H9 (cell line): ENCODE measurements around the gene LAMP1. TPM values are rescaled to one million over a fixed set of nuclear protein-coding genes. Genes with fewer than 3 reads are reported as not detected.

ENCODE experiments used
- DNase-seq: peaks from one replicate; pipeline ENCODE4 v3.0.0-alpha.2; 2017
- H2AFZ ChIP-seq: one replicate; pipeline ENCODE4 v1.6.1; 2013; ENCODE audit warnings: mild to moderate bottlenecking, low read length, control low read depth, moderate library complexity
- H2AK5ac ChIP-seq: 2 replicates; pipeline ENCODE4 v1.6.1; 2013; ENCODE audit warnings: low read length, control low read depth, mixed read lengths; ENCODE audit not compliant: insufficient read length
- H2BK120ac ChIP-seq: one replicate; pipeline ENCODE4 v1.6.1; 2013; ENCODE audit warnings: low read depth, mild to moderate bottlenecking, low read length, control low read depth, inconsistent platforms; ENCODE audit not compliant: poor library complexity, severe bottlenecking
- H2BK12ac ChIP-seq: 2 replicates; pipeline ENCODE4 v1.6.1; 2013; ENCODE audit warnings: low read length, control low read depth, mixed read lengths, low read depth; ENCODE audit not compliant: insufficient read length
- H2BK15ac ChIP-seq: 2 replicates; pipeline ENCODE4 v1.6.1; 2013; ENCODE audit warnings: low read depth, low read length, control low read depth
- H2BK20ac ChIP-seq: one replicate; pipeline ENCODE4 v1.6.1; 2013; ENCODE audit warnings: low read depth, mild to moderate bottlenecking, low read length, control low read depth, inconsistent platforms; ENCODE audit not compliant: poor library complexity, severe bottlenecking
- H2BK5ac ChIP-seq: 2 replicates; pipeline ENCODE4 v1.6.1; 2013; ENCODE audit warnings: low read length, control low read depth, mixed read lengths; ENCODE audit not compliant: insufficient read length
- H3K14ac ChIP-seq: 2 replicates; pipeline ENCODE4 v1.6.1; 2013; ENCODE audit warnings: low read length, control low read depth; ENCODE audit not compliant: insufficient read depth
- H3K18ac ChIP-seq: 2 replicates; pipeline ENCODE4 v1.6.1; 2013; ENCODE audit warnings: low read depth, mild to moderate bottlenecking, mixed read lengths, low read length, control low read depth; ENCODE audit not compliant: insufficient read length
- H3K23ac ChIP-seq: 2 replicates; pipeline ENCODE4 v1.6.1; 2013; ENCODE audit warnings: low read length, control low read depth, mixed read lengths, low read depth; ENCODE audit not compliant: insufficient read length
- H3K23me2 ChIP-seq: 2 replicates; pipeline ENCODE4 v1.6.1; 2013; ENCODE audit warnings: low read depth, mild to moderate bottlenecking, mixed read lengths, low read length, control low read depth; ENCODE audit not compliant: insufficient read length, poor library complexity, severe bottlenecking
- H3K27ac ChIP-seq: 2 replicates; pipeline ENCODE4 v1.5.1; 2013; ENCODE audit warnings: low read length, control low read depth, mixed read lengths, low read depth; ENCODE audit not compliant: insufficient read length
- H3K27me3 ChIP-seq: 2 replicates; pipeline ENCODE4 v1.6.1; 2013; ENCODE audit warnings: low read length, control low read depth, inconsistent platforms; ENCODE audit not compliant: insufficient read depth
- H3K4ac ChIP-seq: 2 replicates; pipeline ENCODE4 v1.6.1; 2013; ENCODE audit warnings: low read depth, mild to moderate bottlenecking, control low read depth, inconsistent platforms, low read length, moderate library complexity
- H3K4me1 ChIP-seq: 2 replicates; pipeline ENCODE4 v1.6.1; 2013; ENCODE audit warnings: low read length, control low read depth, inconsistent platforms; ENCODE audit not compliant: insufficient read depth
- H3K4me2 ChIP-seq: 2 replicates; pipeline ENCODE4 v1.6.1; 2013; ENCODE audit warnings: low read length, control low read depth, mixed read lengths; ENCODE audit not compliant: insufficient read length, insufficient read depth
- H3K56ac ChIP-seq: 2 replicates; pipeline ENCODE4 v1.6.1; 2013; ENCODE audit warnings: low read depth, mild to moderate bottlenecking, mixed read lengths, low read length, control low read depth; ENCODE audit not compliant: insufficient read length
- H3K79me1 ChIP-seq: 2 replicates; pipeline ENCODE4 v1.6.1; 2013; ENCODE audit warnings: low read depth, mild to moderate bottlenecking, moderate library complexity, low read length, control low read depth, inconsistent platforms; ENCODE audit not compliant: insufficient read depth, poor library complexity, severe bottlenecking
- H3K79me2 ChIP-seq: 2 replicates; pipeline ENCODE4 v1.6.1; 2013; ENCODE audit warnings: low read length, control low read depth, inconsistent platforms; ENCODE audit not compliant: insufficient read depth
- H3K9ac ChIP-seq: 2 replicates; pipeline ENCODE4 v1.6.1; 2013; ENCODE audit warnings: low read length, control low read depth, mixed read lengths; ENCODE audit not compliant: insufficient read length; ENCODE audit errors: extremely low read depth
- H3K9me3 ChIP-seq: one replicate; pipeline ENCODE4 v1.6.1; 2013; ENCODE audit warnings: low read depth, low read length, inconsistent platforms; ENCODE audit not compliant: control insufficient read depth
- H3T11ph ChIP-seq: one replicate; pipeline ENCODE4 v1.6.1; 2013; ENCODE audit warnings: mild to moderate bottlenecking, low read length, control low read depth, inconsistent platforms
- H4K20me1 ChIP-seq: one replicate; pipeline ENCODE4 v1.6.1; 2013; ENCODE audit not compliant: control insufficient read depth, insufficient read length, insufficient read depth
- H4K5ac ChIP-seq: 2 replicates; pipeline ENCODE4 v1.6.1; 2013; ENCODE audit warnings: low read depth, mild to moderate bottlenecking, mixed read lengths, low read length, control low read depth; ENCODE audit not compliant: insufficient read length
- H4K8ac ChIP-seq: replicated peaks from 2 replicates; pipeline ENCODE4 v1.6.1; 2013; ENCODE audit warnings: low read length, control low read depth, mixed read lengths, low read depth; ENCODE audit not compliant: insufficient read length
- H4K91ac ChIP-seq: 2 replicates; pipeline ENCODE4 v1.6.1; 2013; ENCODE audit warnings: low read depth, mild to moderate bottlenecking, moderate library complexity, mixed read lengths, low read length, control low read depth; ENCODE audit not compliant: insufficient read length
- H3K27ac Mint-ChIP-seq, 3 experiments: 2 replicates in 2 of 3; 3 replicates in 1 of 3; pipeline ENCODE4 v1.8.0; 2020 to 2021; ENCODE audit warnings: mixed read lengths in 3 of 3, mild to moderate bottlenecking in 1 of 3, moderate library complexity in 1 of 3
- H3K27me3 Mint-ChIP-seq: 2 replicates; pipeline ENCODE4 v1.8.0; 2021; ENCODE audit warnings: low read depth, mild to moderate bottlenecking, moderate library complexity, mixed read lengths
- H3K36me3 Mint-ChIP-seq, 3 experiments: 2 replicates in 2 of 3; 3 replicates in 1 of 3; pipeline ENCODE4 v1.8.0; 2020 to 2021; ENCODE audit warnings: low read depth in 3 of 3, mixed read lengths in 3 of 3; ENCODE audit not compliant: insufficient read depth in 1 of 3
- H3K4me1 Mint-ChIP-seq, 2 experiments: 2 replicates each; pipeline ENCODE4 v1.8.0; 2020; ENCODE audit warnings: mixed read lengths in 2 of 2
- H3K4me3 Mint-ChIP-seq, 2 experiments: 2 replicates in 1 of 2; 3 replicates in 1 of 2; pipeline ENCODE4 v1.8.0; 2020 to 2021; ENCODE audit warnings: mild to moderate bottlenecking in 2 of 2, mixed read lengths in 2 of 2, moderate library complexity in 1 of 2
- H3K9me3 Mint-ChIP-seq, 2 experiments: 2 replicates in 1 of 2; 3 replicates in 1 of 2; pipeline ENCODE4 v1.8.0; 2020; ENCODE audit warnings: mild to moderate bottlenecking in 2 of 2, mixed read lengths in 2 of 2, moderate library complexity in 1 of 2
- WGBS: extraction: QIAGEN DNeasy Blood & Tissue Kit; methylation state at CpG from one replicate; pipeline ENCODE4 v1.1.7; 2013; ENCODE audit warnings: missing lambda C conversion rate, low lambda C conversion rate, mixed read lengths; ENCODE audit not compliant: insufficient read length; ENCODE audit errors: extremely low coverage; 5-methylcytosine and 5-hydroxymethylcytosine counted together
- total RNA-seq: library from RNA; stranded (reverse); gene quantifications from 2 replicates; pipeline ENCODE4 v1.2.1, GENCODE V29; 2021
- TF ChIP-seq, protein P1 (sequence below): fragments of 200-600 bp; sonication (generic); conservative IDR thresholded peaks from 3 replicates; pipeline ENCODE4 v1.8.0; 2021; ENCODE audit warnings: antibody characterized with exemption, mild to moderate bottlenecking

LAMP1 gene
- total RNA-seq, 1 experiment from 2014 or later = 131 TPM

DNA sequence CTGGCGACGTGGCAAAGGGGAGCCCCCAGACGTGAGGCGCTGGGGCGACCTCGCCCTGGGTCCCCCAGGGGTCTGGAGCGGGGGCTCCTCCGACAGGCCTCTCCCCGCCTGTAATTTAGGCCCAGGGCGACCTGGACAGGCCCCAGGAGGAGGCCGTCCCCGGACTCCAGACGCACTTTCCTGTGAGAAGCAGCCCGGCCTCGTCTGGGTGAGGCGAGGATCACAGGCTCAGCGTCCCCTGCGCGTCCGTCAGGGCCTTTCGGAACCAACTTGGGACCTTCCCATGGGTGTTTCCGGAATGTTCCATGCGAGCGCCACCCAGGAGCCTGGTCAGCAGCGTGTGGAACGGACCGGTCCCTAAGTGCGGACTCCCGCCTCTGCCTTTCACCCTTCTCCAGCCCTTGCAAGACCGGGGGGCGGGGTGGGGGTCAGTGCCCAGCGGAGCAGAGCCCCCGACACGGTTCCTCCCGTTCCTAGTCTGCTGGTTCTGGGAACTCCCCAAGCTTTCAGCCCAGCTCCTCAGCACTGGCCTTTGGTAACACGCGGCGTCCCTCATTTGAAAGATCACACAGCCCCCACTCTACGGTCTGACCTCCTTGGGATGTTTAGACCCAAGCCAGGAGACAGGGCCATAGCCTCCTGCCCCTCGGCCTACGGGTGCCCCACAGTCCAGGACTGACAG lies 68.0 kb downstream of the LAMP1 start:
- TF ChIP-seq, protein P1, sequence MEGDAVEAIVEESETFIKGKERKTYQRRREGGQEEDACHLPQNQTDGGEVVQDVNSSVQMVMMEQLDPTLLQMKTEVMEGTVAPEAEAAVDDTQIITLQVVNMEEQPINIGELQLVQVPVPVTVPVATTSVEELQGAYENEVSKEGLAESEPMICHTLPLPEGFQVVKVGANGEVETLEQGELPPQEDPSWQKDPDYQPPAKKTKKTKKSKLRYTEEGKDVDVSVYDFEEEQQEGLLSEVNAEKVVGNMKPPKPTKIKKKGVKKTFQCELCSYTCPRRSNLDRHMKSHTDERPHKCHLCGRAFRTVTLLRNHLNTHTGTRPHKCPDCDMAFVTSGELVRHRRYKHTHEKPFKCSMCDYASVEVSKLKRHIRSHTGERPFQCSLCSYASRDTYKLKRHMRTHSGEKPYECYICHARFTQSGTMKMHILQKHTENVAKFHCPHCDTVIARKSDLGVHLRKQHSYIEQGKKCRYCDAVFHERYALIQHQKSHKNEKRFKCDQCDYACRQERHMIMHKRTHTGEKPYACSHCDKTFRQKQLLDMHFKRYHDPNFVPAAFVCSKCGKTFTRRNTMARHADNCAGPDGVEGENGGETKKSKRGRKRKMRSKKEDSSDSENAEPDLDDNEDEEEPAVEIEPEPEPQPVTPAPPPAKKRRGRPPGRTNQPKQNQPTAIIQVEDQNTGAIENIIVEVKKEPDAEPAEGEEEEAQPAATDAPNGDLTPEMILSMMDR = no peak
- H3K9me3 ChIP-seq = no peaks in the 10 kb centered on the region
- no peak overlapping the region for H2BK5ac ChIP-seq
- H3K56ac ChIP-seq = no peak overlapping the region
- no peak overlapping the region for H3K18ac ChIP-seq
- H2AK5ac ChIP-seq = no peak overlapping the region
- H2BK120ac ChIP-seq = no peak overlapping the region
- H2AFZ ChIP-seq = no peak overlapping the region
- peaks cover 9% of the 10 kb centered on the region; the same call in 1 of the 2 replicates for H3K79me2 ChIP-seq
- no peak overlapping the region for H3T11ph ChIP-seq
- no peak overlapping the region for H4K8ac ChIP-seq
- no peaks in the 10 kb centered on the region; the same call in 1 of the 2 replicates for H3K4me1 ChIP-seq
- H3K14ac ChIP-seq = no peak overlapping the region; the same call in 1 of the 2 replicates
- H4K20me1 ChIP-seq = no peaks in the 10 kb centered on the region
- no peak overlapping the region for H2BK20ac ChIP-seq
- H3K79me1 ChIP-seq = peaks cover 11% of the 10 kb centered on the region
- no peaks in the 10 kb centered on the region for H3K27me3 Mint-ChIP-seq
- no peak overlapping the region for H3K4ac ChIP-seq
- peak overlapping the region in 1 of 2 experiments; percentile 56; a peak in 2 of 5 replicates for H3K4me3 Mint-ChIP-seq
- no peak overlapping the region for H3K23ac ChIP-seq
- H3K27ac ChIP-seq = no peak overlapping the region
- H3K36me3 Mint-ChIP-seq = peaks cover 5 to 15% (median 14%) of the 10 kb centered on the region in 3 experiments; a peak in 6 of 7 replicates
- WGBS = no CpG with 5 or more reads among the region's 41 CpGs
- H4K5ac ChIP-seq = no peak overlapping the region
- no peak overlapping the region for H2BK15ac ChIP-seq
- H4K91ac ChIP-seq = no peak overlapping the region
- H3K4me2 ChIP-seq = peak overlapping the region; percentile 29
- peaks cover 16 to 34% of the 10 kb centered on the region in 2 experiments for H3K4me1 Mint-ChIP-seq
- H3K9me3 Mint-ChIP-seq = no peaks in the 10 kb centered on the region; a peak in 1 of 5 replicates
- H3K27me3 ChIP-seq = no peaks in the 10 kb centered on the region
- peak overlapping the region in 1 of 3 experiments; percentile 94; a peak in 1 of 7 replicates for H3K27ac Mint-ChIP-seq
- H2BK12ac ChIP-seq = no peak overlapping the region
- H3K9ac ChIP-seq = no peak overlapping the region
- no peak for DNase-seq
- H3K23me2 ChIP-seq = peaks cover 12% of the 10 kb centered on the region
